PFSK-1 (cell line): ENCODE results near the gene PRUNE1.

Source experiments
- POLR2AphosphoS5 ChIP-seq: IDR thresholded peaks from 2 replicates; pipeline ENCODE4 v1.6.1; 2012; ENCODE audit warnings: low read depth, mild to moderate bottlenecking, control low read depth, low read length, moderate library complexity
- SIN3A ChIP-seq: IDR thresholded peaks from 2 replicates; pipeline ENCODE4 v1.6.1; 2012; ENCODE audit warnings: mild to moderate bottlenecking, low read length, moderate library complexity, borderline replicate concordance; ENCODE audit not compliant: insufficient read depth
- TAF1 ChIP-seq: IDR thresholded peaks from 2 replicates; pipeline ENCODE4 v1.6.1; 2012; ENCODE audit warnings: low read length, control low read depth, borderline replicate concordance; ENCODE audit not compliant: insufficient read depth
- TF ChIP-seq, protein P1 (sequence below), 2 experiments: IDR thresholded peaks; 2 replicates each; pipeline versions ENCODE4 v1.6.1 to v1.8.0; 2011 to 2012; ENCODE audit warnings: low read depth in 2 of 2, low read length in 2 of 2, control low read depth in 1 of 2, inconsistent platforms in 1 of 2, mild to moderate bottlenecking in 1 of 2, moderate library complexity in 1 of 2; ENCODE audit not compliant: insufficient read depth in 1 of 2

DNA sequence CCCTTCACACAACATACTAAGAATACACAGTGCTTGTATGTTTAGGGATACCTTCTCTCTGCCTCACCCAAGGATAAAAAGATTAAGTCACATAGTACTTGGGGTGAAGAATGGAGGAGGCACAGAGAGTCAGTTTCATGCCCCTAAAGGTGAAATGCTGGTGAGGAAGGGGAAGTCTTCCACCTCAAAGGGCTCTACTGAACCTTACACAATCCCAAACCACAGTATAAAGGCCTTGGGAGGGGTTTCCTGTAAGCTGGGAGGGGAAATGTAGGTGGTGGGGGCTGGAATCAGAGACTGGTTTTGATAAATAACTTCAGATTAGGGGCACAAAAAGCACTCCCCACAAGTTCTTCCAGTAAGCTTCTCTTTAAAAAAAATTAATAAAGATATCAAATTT is 5.1 kb upstream of the PRUNE1 start:
- TF ChIP-seq, protein P1, sequence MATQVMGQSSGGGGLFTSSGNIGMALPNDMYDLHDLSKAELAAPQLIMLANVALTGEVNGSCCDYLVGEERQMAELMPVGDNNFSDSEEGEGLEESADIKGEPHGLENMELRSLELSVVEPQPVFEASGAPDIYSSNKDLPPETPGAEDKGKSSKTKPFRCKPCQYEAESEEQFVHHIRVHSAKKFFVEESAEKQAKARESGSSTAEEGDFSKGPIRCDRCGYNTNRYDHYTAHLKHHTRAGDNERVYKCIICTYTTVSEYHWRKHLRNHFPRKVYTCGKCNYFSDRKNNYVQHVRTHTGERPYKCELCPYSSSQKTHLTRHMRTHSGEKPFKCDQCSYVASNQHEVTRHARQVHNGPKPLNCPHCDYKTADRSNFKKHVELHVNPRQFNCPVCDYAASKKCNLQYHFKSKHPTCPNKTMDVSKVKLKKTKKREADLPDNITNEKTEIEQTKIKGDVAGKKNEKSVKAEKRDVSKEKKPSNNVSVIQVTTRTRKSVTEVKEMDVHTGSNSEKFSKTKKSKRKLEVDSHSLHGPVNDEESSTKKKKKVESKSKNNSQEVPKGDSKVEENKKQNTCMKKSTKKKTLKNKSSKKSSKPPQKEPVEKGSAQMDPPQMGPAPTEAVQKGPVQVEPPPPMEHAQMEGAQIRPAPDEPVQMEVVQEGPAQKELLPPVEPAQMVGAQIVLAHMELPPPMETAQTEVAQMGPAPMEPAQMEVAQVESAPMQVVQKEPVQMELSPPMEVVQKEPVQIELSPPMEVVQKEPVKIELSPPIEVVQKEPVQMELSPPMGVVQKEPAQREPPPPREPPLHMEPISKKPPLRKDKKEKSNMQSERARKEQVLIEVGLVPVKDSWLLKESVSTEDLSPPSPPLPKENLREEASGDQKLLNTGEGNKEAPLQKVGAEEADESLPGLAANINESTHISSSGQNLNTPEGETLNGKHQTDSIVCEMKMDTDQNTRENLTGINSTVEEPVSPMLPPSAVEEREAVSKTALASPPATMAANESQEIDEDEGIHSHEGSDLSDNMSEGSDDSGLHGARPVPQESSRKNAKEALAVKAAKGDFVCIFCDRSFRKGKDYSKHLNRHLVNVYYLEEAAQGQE (IDR thresholded peaks at IDR 0.05; ENCODE audit: insufficient read depth in 1 of 2, low read depth in 2 of 2, low read length in 2 of 2), result no peak
- TF ChIP-seq POLR2AphosphoS5 (no peak), SIN3A (no peak), TAF1 (no peak)
